Gastroesophageal sphincter (tissue), 3 donors: ENCODE measurements around the gene SULT1B1.

Source experiments
- POLR2A ChIP-seq, 2 donors: fragments of 450-650 bp; IDR thresholded peaks; one replicate each; pipeline ENCODE4 v1.6.1; 2017; ENCODE audit warnings: antibody characterized with exemption in 2 of 2, mild to moderate bottlenecking in 2 of 2, moderate library complexity in 1 of 2
- POLR2AphosphoS5 ChIP-seq: sonication (generic); formaldehyde crosslinking; IDR thresholded peaks from one replicate; pipeline ENCODE4 v1.6.1; 2017; ENCODE audit warnings: antibody characterized with exemption
- TF ChIP-seq, protein P1 (sequence below), 4 experiments: fragments of 200-600 bp in 2 of 4; fragments of 450-650 bp in 2 of 4; sonication (generic) in 1 of 4; IDR thresholded peaks; one replicate each; pipeline ENCODE4 v1.5.1; 2017 to 2019; ENCODE audit warnings: antibody characterized with exemption in 4 of 4, mild to moderate bottlenecking in 2 of 4, moderate library complexity in 2 of 4

DNA sequence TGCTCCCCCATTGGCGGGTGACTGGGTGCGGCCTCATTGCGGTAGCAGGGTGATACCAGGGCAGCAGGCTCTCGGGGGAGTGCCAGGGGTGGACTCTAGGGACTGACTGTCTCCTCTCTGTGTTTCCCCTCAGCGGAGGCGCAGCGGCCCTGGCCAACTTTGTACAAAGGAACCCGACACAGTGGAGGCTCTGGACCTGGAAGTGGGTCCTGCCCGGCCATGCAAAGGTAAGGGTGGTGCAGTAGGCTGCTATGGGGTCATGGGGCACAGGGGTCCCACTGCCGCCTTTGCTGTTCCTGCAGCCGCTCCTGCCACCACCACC, 16.3 kb downstream of the SULT1B1 start:
- TF ChIP-seq, protein P1, sequence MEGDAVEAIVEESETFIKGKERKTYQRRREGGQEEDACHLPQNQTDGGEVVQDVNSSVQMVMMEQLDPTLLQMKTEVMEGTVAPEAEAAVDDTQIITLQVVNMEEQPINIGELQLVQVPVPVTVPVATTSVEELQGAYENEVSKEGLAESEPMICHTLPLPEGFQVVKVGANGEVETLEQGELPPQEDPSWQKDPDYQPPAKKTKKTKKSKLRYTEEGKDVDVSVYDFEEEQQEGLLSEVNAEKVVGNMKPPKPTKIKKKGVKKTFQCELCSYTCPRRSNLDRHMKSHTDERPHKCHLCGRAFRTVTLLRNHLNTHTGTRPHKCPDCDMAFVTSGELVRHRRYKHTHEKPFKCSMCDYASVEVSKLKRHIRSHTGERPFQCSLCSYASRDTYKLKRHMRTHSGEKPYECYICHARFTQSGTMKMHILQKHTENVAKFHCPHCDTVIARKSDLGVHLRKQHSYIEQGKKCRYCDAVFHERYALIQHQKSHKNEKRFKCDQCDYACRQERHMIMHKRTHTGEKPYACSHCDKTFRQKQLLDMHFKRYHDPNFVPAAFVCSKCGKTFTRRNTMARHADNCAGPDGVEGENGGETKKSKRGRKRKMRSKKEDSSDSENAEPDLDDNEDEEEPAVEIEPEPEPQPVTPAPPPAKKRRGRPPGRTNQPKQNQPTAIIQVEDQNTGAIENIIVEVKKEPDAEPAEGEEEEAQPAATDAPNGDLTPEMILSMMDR (IDR thresholded peaks at IDR 0.05): no peak
- TF ChIP-seq POLR2AphosphoS5 (no peak), POLR2A (IDR thresholded peaks at IDR 0.05) (no peak)
